AG08396 (cell line): ENCODE data around the gene ZNF211.

Source experiments
- DNase-seq: peaks from one replicate; pipeline ENCODE4 v3.0.0; 2012; ENCODE audit warnings: low spot score, mixed read lengths

ZNF211 gene

DNA sequence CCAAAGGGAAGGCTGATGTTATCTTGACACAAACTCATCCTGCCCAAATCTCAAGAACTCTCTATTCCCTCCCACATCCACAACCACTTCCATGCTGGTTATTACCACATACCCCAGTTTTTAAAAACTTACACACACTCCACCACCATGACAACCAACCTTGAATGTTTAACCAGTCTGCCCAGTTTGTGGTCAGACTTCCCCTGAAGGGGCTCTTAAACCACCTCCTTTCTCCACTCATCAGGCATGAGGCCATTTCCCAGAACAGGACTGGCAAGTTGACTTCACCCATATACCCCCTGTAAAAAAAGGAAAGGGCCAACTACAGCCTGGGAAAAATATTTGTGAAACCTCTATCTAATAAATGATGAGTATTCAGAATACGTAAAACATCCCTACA is 23.4 kb downstream of the ZNF211 start:
- no peak for DNase-seq

DNA sequence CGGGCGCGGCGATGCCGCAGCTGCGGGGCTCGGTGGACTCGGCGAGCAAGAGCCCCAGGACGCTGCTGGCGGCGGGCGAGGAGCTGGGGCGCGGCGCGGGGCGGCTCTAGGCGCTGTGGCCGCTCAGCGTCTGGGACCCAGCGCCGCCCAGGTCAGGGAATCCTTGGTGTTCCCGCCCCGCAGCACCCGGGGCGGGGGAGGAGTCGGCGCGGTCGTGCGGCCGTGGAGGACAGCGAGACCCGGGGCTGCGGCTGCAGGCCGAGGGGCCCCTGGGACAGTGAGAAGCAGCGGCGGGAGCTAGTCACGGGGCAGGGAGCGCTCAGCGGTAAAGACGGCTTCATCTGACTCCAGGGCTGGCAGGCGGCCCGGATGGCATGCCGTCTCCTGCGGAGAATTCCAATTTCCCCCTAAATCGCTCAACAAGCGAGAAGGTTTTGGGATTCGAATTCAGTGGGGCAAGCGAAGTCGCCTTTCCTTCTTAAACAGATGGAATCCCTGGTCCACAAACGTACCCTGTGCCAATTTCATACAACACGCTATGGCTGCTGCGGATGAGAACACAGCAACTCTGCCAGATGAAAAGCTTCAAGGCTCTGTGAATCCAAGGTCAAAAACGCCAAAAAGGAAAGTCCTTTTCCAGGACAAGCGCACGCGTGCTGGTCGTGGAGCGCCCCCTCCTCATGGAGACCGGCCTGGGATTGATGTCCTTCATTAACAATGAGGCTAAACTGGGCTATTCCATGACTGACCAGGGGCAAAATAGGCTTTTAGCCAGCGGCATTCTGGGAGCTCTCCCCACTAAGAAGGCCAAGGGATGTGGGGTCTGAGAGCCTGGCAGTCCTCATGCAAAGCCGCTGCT is 31.5 kb downstream of the ZNF211 start:
- DNase-seq = peak; percentile 73

DNA sequence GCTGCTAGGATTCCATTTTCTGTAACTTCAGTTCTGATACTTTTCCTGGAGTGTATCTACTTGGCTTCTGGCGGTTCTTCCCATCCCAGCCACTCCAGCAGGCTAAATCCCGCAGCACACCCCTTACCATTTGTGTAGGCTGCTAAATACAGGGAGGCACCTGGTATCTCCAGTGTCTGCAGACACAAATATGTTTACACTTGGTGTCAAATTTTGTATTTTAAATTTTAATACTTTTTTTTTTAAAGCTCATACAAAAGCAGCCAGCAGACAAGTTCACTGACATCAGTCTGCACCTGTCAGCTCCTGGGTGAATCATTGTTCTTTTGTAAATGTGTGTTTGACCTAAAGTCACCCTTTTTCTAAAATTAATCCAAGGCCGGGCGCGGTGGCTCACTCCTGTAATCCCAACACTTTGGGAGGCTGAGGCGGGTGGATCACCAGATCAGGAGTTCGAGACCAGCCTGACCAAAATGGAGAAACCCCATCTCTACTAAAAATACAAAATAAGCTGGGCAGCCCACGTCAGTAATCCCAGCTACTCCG is 32.4 kb downstream of the ZNF211 start:
- no peak for DNase-seq

DNA sequence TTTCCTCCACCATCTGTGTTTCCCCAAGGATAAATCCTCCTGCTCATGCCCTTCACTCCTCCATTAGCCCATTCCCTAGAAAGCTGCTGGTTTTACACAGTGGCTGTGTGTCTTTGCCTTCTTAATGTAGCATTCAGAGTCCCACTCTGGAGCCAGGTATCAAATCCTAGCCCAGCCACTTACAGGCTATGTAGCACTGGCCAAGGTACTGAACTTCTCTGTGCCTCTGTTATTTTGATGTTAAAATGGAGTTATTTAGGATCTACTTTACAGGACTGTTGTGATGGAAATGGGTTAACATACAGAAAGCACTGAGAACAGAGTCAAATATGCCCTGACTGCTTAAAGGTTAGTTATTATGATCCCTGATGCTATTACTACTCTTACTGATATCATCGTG is 34.3 kb downstream of the ZNF211 start:
- no peak for DNase-seq

DNA sequence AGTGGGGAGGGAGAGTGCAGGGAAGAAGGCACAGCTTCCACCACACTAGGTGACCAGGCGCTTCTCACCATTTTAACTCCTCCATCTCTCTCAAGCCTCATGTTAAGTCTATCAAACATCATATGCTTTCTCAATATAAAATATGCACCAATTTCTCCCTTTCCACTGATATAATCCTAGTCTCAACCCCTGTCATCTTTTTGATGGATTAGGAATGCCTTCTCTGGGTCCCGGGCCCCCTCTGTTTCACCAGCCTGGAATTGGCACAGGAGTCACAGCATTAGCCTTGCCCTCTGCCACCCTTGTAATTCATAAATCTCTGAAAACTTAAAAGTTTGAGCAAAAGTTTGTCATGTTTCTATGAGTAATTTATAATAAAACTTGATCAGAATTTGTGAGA is 35.7 kb downstream of the ZNF211 start, which contains the start of gene ZSCAN4:
TSS of gene ZSCAN4 (plus strand) at position 301 of the 400 bp plus-strand sequence. CDS start 7,211 bp downstream, outside the sequence.
- no peak for DNase-seq

DNA sequence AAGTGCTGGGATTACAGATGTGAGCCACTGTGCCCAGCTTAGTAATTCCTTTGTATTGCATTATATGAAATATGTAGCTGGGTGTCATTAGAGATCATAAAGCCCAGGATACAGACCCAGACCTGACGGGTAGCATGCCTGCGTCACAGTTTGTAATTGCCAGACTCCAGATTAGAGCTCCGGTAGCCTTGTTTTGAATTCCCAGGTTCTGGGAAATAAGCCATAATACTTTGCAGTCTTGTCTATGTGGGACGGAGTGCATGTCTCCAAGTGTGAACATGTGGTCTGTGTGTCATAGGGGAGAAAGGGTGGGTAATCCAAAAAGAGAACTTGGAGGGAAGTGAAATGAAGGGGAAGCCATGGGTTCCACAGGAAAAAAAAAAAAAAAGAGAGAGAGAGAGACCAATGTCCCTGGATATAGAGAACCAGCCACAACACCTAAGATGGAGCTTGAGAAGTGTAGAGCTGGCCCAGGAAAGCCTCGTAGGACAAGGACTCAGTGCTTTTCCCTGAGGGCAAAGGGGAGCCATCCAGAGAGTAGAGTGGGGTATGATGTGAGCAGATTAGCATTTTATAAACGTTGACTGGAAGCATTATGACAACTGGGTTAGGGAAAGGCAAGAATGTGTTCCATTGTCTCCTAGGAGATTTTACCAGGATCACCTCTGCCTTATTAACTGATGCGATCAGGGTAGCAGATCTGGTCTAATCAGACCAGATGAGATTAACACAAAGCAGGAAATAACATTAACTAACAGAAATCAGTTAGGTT is 38.3 kb downstream of the ZNF211 start:
- no peak for DNase-seq

DNA sequence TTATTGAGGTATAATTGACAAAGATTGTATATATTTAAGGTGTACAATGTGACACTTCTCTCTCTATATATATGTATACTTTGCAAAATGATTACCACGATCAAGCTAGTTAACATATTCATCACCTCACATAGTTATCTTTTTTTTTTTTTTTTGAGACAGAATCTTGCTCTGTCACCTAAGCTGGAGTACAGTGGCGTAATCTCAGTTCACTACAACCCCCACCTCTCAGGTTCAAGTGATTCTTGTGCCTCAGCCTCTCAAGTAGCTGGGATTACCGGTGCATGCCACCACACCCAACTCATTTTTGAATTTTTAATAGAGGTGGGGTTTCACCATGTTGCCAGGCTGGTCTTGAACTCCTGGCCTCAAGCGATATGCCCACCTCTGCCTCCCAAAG is 39.5 kb downstream of the ZNF211 start:
- DNase-seq = no peak

DNA sequence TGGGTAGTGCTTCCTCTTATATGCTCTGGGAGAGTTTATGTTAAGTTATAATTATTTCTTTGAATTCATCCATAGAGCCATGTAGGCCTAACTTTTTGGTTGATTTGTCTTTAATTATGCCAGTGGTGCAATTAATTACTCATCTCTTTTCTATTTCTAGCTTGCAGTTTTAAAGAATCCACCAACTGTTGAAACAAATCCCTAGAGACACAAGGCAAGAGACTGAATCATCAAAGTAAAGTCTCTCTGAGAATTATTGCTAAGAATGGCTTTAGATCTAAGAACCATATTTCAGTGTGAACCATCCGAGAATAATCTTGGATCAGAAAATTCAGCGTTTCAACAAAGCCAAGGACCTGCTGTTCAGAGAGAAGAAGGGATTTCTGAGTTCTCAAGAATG is 42.9 kb downstream of the ZNF211 start:
- DNase-seq = no peak

DNA sequence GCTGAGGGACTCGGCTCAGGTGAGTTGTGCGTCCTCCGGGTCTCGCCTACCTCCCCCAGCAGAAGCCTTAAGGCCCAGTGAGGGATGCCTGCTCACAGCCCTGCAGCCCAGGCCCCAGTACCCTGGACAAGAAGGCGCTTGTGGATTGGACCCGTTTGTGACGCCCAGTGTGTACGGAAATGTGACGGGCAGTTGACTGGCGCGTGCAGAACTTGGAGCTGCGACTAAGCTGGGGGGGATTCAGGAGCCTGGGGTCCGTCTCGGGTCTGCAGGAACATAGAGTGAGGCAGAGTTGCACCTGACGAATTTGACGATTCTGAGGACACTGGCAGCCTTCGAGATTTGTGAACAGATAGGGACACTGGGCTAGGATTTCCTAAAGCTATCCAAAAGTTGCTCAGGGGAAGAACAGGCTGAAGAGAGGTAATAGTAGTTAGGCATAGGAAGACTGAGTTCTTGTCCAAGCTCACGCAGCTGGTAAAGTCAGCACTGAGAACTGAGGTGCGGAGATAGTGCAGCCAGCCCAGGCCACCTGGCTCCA is 49.3 kb downstream of the ZNF211 start:
- DNase-seq = peak; percentile 15

DNA sequence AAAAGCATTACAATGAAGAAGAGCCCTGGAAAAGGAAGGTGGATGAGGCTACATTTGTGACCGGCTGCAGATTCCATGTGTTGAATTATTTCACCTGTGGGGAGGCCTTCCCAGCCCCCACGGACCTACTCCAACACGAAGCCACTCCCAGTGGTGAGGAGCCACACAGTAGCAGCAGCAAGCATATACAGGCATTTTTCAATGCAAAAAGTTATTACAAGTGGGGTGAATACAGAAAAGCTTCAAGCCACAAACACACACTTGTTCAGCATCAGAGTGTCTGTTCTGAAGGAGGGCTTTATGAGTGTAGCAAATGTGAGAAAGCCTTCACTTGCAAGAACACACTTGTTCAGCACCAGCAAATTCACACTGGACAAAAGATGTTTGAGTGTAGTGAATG is 53.8 kb downstream of the ZNF211 start:
- DNase-seq = no peak

DNA sequence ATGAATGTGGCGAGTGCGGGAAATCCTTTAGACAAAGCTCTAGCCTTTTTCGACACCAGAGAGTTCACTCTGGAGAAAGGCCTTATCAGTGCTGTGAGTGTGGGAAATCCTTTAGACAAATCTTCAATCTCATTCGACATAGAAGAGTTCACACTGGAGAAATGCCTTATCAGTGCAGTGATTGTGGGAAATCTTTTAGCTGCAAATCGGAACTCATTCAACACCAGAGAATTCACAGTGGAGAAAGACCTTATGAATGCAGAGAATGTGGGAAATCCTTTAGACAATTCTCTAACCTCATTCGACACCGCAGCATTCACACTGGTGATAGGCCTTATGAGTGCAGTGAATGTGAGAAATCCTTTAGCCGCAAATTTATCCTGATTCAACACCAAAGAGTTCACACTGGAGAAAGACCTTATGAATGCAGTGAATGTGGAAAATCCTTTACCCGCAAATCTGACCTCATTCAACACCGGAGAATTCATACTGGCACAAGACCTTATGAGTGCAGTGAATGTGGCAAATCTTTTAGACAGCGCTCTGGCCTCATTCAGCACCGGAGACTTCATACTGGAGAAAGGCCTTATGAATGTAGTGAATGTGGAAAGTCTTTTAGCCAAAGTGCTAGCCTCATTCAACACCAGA is 54.5 kb downstream of the ZNF211 start:
- no peak for DNase-seq

DNA sequence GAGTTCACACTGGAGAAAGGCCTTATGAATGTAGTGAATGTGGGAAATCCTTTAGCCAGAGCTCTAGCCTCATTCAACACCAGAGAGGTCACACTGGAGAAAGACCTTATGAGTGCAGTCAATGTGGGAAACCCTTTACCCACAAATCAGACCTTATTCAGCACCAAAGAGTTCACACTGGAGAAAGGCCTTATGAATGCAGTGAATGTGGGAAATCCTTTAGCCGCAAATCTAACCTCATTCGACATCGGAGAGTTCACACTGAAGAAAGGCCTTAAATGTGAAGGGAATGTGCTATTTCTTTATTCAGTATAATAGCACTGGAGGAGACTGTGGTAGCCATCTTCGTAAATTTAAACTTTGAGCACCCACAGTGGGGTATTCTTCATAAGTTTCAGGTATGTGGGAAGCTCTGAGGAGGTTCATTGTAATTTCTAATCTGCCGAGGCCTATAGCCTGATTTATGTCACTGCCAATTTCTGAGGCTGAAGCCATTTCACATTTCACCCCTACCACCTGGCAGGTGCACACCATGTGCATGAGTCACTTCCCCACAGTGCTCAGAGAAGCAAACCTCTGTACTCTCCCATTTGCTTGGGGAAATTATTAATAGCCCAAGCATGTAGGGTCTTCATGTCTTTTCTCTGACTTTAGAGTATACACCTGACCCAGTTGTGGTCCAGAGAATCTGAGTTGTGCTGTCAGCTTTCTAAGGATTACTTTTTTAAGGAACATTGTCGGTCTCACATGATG is 55.2 kb downstream of the ZNF211 start:
- no peak for DNase-seq

DNA sequence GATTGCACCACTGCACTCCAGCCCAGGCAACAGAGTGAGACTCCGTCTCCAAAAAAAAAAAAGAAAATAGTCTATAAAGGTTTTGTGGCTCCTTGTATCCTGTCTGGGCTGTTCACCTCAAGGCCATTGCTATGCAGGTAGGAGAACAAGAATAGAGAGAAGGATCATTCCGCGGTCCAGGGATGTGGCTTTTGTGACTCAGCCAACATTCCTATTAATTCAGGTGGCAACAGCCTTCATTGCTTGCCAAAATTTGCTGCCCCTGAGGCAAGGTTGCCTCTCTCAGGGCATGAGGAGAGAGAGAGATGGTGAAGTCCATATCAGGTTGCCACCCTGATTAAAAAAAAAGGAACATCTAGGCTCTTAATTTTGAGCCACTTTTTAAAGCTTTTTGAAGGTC is 56.8 kb downstream of the ZNF211 start:
- DNase-seq = no peak
